GM21381 (cell line): ENCODE measurements around the gene CHST13.

Experiments
- ATAC-seq: cut with Tn5 transposase; IDR thresholded peaks from one replicate; pipeline ENCODE4 v1.9.1; 2021; ENCODE audit warnings: mild to moderate bottlenecking, moderate library complexity; ENCODE audit not compliant: unreplicated experiment

The CHST13 gene

GRCh38 chr3:126487151-126487771, 36.7 kb upstream of the CHST13 start:
- no peak for ATAC-seq

- ATAC-seq, result no peak
Measured at GRCh38 chr3:126488185-126488584, 35.8 kb upstream of the CHST13 start.

GRCh38 chr3:126488886-126489569, 34.9 kb upstream of the CHST13 start:
- ATAC-seq, result no peak

GRCh38 chr3:126490619-126491018, 33.3 kb upstream of the CHST13 start:
- ATAC-seq, result no peak

- no peak for ATAC-seq
Measured at GRCh38 chr3:126491221-126492013, 32.5 kb upstream of the CHST13 start.

- no peak for ATAC-seq
Measured at GRCh38 chr3:126493051-126493450, 30.9 kb upstream of the CHST13 start.

- no peak for ATAC-seq
Measured at GRCh38 chr3:126493739-126494138, 30.2 kb upstream of the CHST13 start.

- no peak for ATAC-seq
Measured at GRCh38 chr3:126494204-126494969, 29.6 kb upstream of the CHST13 start.

- no peak for ATAC-seq
Measured at GRCh38 chr3:126494970-126495230, 29.1 kb upstream of the CHST13 start.

- no peak for ATAC-seq
Measured at GRCh38 chr3:126495786-126496185, 28.2 kb upstream of the CHST13 start.

- ATAC-seq, result no peak
Measured at GRCh38 chr3:126496894-126497850, 26.8 kb upstream of the CHST13 start.

- no peak for ATAC-seq
Measured at GRCh38 chr3:126497956-126498355, 26.0 kb upstream of the CHST13 start.

- no peak for ATAC-seq
Measured at GRCh38 chr3:126498461-126498860, 25.5 kb upstream of the CHST13 start.

- ATAC-seq, result no peak
Measured at GRCh38 chr3:126498929-126499328, 25.0 kb upstream of the CHST13 start.

- ATAC-seq, result no peak
Measured at GRCh38 chr3:126499401-126499800, 24.6 kb upstream of the CHST13 start.

GRCh38 chr3:126500016-126500415, 23.9 kb upstream of the CHST13 start:
- no peak for ATAC-seq

- no peak for ATAC-seq
Measured at GRCh38 chr3:126501054-126501453, 22.9 kb upstream of the CHST13 start.

- ATAC-seq, result no peak
Measured at GRCh38 chr3:126501736-126502135, 22.2 kb upstream of the CHST13 start.

GRCh38 chr3:126502656-126503055, 21.3 kb upstream of the CHST13 start:
- no peak for ATAC-seq

- no peak for ATAC-seq
Measured at GRCh38 chr3:126503701-126504100, 20.3 kb upstream of the CHST13 start.
